Left hindlimb (tissue), 1 donor: ENCODE results near the gene TBL1X.
A peak's percentile ranks its signal among the peaks of the same experiment; 100 is the strongest.
"Not testable (repeated sequence)": the region's sequence is repeated elsewhere in the genome, so short reads cannot be mapped to it uniquely, and the experiment has no call there.

Source experiments
- DNase-seq: peaks from one replicate; pipeline ENCODE4 v3.0.0-alpha.2; 2018

Gene TBL1X

DNA sequence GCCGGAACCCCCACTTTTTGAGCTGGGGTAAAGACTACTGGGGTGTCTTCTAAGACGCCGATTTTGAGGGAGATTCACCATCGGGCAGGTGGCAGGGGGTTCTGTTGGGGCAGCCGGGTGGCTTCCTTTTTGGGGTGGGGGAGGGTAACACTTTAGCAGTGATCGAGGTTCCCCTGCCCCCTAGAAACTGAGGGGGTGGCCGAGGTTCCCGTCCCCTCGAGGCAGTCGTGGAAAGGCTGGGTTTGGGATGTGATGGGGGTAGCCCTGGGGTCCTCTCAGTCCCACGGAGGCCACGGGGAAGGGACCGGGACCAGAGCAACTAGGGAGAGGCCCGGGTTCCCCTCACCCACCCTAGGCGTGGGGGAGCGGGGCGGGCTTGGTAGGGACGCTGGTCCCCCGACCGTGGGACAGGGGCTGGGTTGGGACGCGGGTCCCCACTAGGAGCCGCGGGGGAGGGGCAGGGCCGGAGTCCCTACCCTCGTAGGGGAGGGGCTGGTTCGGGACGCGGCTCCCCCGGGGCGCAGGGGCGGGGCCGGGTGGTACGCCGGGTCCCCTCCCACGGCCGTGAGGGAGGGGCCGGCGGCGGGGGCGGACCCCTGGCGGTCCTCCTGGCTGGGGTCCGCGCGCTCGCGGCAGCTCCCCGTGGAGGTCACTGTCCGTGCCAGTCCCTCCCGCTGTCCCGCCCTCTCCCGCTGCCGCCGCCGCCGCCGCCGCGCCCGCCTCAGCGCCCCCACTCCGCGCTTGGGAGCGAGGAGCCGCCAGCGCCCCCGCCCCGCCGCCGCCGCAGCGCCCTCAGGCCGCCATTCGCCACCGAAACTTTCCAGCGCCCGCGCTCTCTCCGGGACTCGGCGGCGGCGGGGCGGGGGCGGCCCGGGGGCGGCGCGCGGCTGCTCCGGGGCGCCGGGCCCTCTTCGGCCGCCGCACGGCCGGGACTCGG lies at the start of gene TBL1X:
TBL1X (plus strand) TSS at position 624 of the 937 bp plus-strand sequence. CDS start 188,529 bp downstream, outside the sequence.
- peak; percentile 60 for DNase-seq

DNA sequence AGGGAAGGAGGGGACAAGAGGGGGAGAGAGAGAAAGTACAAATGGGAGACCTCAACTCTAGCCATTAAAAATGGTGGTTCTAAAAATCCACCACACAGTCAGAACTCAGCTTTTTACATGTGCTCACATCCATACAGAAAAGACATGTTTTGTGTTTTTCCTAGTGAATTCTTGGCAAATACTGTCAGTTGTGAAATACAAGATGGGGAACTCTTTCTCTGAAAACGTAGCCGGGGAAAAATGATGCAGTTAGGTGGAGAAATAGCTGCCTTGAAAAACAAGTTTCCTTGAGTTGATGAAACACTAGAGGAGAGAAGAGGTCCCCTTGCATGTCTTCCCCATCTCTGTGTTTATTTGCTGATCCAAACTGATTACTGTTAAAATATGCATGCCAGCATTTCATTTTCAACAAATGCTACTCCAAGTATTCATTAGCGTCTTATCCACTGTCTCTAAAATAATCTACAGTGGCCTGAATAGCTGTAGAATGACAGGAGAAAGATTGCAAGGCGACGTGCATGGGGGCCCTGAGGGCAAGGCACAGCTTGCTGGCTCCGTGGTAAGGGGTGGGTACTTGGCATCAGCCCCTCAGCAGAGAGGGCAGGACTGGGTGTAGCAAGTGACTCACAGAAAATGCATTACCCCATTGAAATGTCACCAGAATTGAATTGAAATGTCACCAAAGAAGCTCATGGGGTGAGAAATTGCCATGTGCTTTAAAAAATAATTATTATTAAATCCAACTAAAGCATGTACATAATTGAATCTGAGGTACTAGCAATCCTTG lies 48.1 kb upstream of the TBL1X start:
- DNase-seq: no peak

DNA sequence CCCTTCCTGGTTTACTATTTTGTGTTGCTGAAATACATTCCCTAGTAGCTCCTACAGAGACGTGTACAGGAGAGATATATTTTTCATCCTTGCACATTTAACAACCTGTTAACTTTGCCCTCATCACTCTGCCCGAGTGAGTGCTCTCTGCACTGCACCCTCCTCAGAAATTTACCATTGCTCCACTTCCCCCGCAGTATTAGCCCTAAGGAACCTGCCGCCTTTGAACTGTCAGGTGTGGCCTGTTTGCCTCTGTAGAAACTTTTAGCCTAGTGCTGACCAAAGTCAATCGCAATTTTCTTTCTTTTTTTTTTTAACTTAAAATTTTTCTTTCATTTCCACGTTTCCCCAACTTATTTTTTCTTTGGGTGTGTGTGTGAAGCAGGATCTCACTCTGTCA lies 46.6 kb upstream of the TBL1X start:
- DNase-seq: no peak

DNA sequence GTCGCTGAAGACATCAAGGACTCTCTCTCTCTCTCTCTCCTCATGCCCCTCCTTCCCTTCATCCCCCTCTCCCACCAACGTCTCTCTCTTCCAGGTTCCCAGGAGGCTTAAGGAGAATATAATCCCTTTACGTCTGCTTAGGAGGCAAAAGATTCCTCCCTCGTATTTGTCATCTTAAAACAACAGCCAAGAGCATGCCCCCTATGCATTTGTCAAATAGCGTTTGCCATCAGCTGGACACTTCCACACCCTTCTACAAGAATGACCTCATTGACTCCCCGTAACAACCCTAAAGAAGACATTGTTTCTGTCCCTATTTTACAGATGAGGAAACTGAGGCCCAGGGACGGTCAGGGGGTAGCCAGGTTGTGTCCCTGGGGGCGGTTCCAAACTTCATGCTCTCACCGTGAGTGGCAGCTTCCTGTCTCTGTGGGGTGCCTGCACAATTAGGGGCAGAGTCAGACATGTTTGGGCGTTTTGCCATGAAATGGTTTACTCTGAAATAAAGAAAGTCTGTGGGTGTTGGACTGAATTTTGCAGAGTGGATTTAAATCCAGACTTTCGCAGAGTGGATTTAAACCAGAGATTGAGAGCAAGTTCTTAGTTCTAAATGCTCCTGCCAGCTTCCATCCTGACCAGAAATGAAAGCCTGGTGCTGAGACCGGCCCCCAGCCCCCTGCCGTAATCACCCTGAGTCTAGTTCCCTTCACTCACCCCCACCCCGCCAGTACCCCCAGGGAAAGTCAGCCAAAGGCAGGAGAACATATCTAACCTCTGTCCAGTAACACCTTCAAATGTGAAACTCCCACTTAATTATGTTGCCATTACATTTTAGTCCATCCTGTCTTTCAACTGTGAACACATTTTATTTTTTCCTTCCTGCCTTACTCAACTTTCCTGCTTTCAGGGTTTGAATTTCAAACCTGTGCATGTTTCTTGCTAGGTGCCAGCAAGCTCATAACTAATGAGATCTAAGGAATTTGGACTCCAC lies 44.3 kb upstream of the TBL1X start:
- DNase-seq: no peak

DNA sequence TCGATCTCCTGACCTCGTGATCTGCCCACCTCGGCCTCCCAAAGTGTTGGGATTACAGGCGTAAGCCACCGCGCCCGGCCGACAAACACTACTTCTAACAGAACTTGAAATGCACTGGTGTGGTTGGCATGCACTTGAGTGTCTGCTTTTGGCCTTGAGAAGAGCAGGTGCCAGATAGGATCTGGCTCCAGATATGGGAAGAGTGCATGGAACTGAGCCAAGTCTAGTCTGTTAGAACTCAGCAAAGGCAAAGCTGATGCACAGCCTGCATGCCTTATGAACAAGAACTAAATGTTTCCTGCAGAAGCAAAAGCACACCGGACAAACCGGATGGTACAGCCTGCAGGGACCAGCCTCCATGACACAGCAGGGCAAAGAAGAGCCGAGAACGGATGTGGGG lies 35.1 kb upstream of the TBL1X start:
- DNase-seq: no peak

DNA sequence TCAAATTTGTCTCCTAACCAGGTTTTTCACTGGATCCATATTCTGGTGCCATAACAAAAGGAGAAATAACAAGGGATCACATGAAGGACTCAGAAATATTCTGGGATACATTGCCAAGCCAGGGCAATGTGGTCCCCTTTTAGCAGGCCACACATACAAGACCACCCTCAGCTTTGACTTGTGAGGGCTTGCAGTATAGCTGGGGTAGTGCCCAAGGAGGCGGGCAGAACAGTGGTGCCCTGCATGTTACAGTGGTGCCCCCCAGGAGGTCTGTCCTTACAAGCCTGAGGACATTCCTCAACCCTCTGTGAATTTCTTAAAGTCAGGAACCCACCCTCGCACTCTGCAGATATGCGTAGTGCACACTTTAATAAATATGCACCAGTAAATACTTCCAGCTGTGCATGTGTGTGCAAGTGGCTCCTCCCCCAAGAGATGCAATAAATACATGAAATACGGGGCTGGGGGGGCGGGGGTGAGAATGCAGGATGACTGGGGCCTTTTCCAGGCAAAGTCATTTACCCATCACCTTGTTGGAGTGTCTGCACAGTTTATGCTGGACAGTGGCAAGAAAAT lies 34.4 kb upstream of the TBL1X start:
- DNase-seq: no peak

DNA sequence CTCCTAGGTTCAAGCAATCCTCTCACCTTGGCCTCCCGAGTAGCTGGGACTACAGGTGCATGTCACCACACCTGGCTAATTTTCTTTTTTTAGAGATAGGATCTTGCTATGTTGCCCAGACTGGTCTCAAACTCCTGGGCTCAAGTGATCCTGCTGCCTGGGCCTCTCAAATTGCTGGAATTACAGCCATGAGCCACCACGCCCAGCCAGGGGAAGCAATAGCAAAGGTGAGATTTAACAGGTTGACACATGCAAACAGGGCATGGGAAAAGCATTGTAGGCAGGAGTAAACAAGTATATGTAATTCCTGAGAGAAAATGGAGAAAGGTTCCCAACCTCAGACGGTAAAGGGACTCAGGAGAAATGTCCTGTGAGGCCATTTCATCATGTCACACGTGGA lies 33.6 kb upstream of the TBL1X start:
- DNase-seq: no peak

DNA sequence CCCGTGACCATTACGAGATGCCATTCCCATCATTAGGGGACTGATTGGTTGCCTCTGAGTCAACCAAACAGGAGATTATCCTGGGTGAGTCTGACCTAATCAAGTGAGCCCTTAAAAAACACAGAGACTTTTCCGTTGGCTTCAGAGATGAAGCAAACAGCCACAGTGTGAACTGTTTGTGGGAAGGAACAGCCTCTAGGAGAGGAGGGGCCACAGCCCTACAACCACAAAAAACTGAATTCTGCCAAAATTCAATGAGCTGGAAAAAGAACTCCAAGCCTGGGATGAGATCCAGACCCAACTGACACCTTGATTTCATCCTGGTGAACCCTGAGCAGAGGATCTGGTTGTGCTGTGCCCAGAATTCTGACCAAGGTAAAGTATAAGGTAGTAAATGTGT lies 31.3 kb upstream of the TBL1X start:
- DNase-seq: no peak

DNA sequence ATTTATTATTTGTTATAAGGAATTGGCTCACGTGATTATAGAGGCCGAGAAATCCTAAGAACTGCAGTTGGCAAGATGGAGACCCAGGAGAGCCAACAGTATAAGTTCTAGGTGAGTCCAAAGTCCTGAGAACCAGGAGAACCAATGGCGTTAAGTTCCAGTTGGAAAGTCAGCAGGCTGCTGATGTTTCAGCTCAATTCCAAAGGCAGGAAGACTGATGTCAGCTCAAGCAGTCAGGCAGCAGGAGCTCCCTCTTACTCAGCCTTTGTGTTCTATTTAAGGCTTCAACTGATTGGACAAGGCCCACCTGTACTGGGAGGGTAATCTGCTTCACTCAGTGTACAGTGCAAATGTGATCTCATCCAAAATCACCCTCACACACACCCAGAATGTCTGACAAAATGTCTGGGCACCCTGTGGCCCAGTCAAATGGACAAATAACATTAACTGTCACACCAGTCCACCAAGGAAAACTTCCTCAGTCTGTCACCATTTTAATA lies 30.8 kb upstream of the TBL1X start:
- DNase-seq: no peak

DNA sequence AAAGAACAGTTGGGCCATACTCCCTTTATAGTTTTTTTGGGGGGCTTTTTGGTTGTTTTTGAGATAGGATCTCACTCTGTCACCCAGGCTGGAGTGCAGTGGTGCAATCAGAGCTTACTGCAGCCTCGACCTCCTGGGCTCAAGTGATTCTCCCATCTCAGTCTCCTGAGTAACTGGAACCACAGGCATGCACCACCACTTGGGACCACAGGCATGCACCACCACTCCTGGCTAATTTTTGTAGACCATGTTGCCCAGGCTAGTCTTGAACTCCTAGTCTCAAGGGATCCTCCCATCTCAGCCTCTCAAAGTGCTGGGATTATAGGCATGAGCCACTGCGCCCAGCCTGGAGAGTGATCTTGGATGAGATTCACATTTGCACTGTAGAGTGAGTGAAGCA lies 29.8 kb upstream of the TBL1X start:
- DNase-seq: not testable (repeated sequence)

DNA sequence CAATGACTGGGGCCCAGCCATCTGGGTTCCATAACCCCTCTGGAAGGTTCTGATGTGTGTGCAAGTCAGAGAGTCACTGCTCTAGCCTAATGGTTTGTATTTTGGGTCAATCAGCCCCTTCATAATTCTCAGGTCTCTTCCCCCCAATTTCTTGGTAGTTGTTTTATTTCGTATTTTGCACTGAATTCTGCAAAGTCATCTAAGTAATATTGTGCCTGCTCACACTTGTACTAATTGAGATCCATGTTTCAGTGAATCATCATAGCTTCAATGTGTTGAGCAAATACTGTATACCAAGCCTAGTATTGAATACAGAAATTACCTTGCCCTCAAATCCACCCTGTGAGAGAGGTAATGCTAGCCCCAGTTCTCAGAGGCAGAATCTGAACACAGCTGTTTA lies 28.0 kb upstream of the TBL1X start:
- no peak for DNase-seq

DNA sequence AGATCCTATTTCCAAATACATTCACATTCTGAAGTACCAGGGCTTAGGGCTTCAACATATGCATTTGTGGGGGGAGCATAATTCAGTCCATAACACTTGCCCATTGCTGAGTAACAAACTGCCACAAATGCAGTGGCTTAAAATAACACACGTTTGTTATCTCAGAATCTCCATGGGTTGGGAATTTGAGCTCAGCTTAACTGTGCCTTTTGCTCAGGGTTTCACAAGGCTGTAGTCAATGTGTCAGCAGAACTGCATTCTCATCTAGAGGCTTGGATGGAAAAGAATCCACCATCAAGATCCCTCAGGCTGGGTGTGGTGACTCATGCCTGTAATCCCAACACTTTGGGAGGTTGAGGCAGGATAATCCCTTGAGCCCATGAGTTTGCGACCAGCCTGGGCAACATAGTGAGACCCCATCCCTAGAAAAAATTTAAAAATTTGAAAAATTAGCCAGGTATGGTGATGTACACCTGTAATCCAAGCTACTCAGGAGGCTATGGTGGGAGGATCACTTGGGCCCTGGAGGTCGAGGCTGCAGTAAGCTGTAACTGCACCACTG lies 25.8 kb upstream of the TBL1X start:
- DNase-seq: no peak

DNA sequence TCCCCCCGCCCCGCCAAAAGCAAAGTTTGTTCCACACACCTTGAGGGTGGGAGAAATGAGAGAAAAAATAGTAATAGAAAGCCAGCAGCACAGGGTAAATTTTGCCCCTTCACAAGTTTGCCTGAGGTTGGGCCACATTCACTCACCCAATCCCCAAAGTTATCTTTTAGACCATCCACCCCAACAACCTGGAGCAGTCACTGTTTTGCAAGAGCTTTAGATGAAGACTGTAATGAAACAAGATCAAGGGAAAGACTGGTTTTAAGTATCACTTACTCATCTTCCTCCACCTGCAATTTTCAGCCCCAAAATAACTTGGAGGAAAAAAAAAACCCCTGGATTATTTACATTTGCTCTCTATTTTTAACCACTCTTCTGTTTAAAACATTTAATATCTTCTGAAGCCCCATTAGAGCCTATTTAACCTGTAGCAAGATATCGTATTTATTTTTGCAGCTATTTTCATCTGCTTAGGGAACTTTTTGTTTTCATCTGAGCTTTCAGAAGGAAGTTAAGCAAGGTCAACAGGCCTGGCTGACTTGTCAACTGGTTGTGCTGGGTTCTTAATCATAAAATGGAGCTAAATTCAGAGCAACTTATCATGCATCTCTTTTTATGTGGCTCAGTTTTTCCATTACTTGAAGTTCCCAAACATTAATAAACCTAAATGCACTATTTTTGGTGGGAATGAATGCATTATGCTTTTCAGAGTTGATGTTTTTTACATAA lies 24.6 kb upstream of the TBL1X start:
- no peak for DNase-seq

DNA sequence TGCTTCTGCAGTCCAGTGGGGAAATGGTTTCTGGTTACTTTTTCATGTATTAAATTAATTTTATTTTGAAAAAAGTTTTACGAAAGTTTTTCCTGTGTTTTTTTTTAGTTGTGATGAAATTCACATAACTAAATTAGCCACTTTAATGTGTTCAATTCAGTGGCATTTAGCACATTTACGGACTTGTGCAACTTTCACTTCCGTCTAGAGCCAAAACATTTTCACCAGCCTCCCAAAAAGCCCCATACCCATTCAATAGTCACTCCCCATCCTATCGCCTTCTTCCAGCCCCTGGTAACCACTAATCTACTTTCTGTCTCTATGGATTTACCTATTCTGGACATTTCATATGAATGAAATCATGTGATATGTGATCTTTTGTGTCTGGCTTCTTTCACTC lies 22.8 kb upstream of the TBL1X start:
- no peak for DNase-seq

DNA sequence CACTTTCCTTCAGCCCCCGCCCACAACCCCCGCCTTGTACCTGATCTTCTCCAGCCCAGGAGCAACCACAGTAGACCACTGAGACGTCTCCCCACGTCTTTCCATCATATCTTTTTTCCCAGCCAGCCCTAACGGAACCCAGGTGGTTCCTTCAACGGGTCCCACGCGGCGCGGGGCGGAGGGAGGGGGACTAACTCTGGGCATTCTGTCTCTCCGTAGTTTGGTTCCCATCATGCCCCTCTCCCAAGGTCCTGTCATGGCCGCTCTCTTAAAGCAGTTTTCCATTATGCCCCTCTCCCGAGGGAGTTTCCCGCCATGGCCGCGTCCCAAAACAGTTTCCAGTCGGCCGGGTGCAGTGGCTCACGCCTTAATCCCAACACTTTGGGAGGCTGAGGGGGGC lies 21.5 kb upstream of the TBL1X start:
- no peak for DNase-seq

DNA sequence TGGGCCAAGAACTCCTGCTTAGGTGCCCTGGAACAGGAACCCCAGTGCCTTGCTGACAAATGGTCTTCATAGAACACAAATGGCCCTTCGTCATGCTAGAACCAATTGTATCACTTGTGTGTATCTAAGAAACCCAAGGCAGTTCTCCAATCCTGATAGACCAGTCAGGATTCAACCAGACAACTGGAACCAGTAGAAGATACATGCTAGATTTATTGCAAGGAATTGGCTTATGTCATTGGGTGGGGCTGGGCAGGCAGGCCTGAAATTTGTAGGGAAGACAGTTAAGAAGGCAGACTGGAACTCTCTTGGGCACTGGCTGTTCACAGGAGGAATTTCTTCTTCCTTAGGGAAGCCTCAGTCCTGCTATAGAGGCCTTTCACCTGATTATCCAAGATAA lies 17.0 kb upstream of the TBL1X start:
- no peak for DNase-seq

DNA sequence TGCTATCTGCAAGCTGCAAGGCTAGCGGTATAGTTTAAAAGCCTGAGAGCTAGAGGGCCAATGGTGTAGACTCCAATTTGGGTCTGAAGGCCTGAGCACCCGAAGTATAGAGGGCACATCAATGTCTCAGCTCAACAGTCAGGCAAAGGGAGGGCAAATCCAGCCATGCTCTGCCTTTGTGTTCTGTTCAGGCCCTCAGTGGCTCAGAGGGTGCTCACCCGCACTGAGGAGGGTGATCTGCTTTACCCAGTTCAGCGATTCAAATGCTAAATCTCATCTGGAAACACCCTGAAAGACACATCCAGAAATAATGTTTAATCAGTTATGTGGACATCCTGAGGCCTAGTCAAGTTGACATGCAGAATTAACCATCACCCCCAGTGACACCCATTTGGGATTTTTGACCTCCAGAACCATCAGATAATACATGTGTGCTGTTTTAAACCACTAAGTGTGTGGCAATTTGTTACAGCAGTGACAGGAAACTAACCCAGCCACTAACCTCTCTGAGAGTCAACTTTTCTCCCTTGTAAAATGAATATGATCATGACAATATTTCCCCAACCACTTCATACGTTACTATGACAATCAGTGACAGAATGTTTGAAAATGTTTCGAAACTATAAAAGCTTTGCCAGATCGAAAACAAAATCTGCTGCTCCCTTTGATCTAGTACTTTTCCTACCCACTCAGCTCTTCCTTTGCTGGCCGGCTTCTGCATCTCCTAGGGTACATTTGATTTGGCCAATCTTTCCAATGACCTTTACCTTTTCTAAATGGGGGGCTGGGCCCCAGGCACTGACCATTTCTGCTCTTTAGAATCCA lies 8.4 kb upstream of the TBL1X start:
- no peak for DNase-seq

DNA sequence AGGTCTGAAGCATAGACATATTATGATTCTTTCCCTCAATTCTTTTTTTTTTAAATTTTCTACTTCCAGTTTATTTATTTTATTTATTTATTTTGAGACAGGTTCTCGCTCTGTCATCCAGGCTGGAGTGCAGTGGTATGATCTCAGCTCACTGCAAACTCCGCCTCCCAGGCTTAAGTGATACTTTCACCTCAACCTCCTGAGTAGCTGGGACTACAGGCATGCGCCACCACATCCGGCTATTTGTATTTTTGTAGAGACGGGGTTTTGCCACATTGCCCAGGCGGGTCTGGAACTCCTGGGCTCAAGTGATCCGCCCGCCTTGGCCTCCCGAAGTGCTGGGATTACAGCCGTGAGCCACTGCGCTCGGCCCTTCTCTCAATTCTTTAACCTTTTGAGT lies 6.8 kb upstream of the TBL1X start:
- not testable (repeated sequence) for DNase-seq

DNA sequence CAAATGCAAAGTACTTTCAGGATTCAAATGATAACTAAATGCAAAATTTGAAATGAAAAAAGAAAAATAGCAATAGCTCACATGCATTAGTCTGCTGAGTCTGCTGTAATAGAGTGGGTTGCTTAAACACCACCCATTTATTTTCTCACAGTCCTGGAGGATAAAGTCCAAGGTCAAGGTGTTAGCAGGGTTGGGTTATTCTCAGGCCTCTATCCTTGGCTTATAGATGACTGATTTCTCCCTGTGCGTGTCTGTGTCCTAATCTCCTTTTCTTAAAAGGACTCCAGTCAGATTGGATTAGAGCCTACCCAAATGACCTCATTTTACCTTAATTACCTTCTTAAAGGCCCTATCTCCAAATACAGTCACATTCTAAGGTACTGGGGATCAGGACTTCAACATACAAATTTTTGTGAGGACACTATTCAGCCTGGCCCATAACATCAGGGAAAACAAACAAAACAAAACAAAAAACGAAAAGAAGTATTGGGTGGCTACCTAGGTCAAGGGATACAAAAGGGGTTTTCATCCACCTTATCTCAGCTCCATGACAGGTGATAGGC lies 6.3 kb upstream of the TBL1X start:
- no peak for DNase-seq
